Hepatocyte (in vitro differentiated cells): Measurements from ENCODE around the gene DCAF8L2.

Experiments
- EZH2 ChIP-seq: fragments of 200-600 bp; sonication (generic); IDR thresholded peaks from 2 replicates; pipeline ENCODE4 v1.6.1; 2016; ENCODE audit warnings: antibody characterized with exemption, mild to moderate bottlenecking, borderline replicate concordance
- EZH2phosphoT487 ChIP-seq: fragments of 200-600 bp; sonication (generic); IDR thresholded peaks from one replicate; pipeline ENCODE4 v1.6.1; 2018; ENCODE audit warnings: antibody characterized with exemption, mild to moderate bottlenecking, low read depth, moderate library complexity; ENCODE audit not compliant: unreplicated experiment, severe bottlenecking
- TF ChIP-seq, protein P1 (sequence below): fragments of 200-600 bp; sonication (generic); IDR thresholded peaks from 2 replicates; pipeline ENCODE4 v1.5.1; 2016; ENCODE audit warnings: antibody characterized with exemption, mild to moderate bottlenecking; ENCODE audit not compliant: poor library complexity

DNA sequence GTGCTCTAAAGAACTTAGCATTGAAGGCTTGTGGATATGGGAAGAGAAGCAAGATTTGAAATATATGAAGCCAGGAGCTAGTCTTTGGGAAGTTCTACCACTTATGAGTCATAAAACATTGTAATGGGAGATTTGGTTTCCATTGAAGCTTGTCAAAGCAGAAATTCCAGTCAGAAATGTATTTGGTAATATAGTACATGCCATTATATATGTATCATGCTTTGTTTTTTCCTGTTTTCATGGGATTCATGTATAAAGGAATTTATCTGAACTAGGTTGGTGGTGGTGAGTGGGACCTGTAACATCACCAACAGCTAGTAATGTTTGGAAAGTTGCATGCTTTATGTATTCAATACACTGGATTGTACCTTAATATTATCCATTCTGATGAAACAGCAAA lies 14.6 kb upstream of the DCAF8L2 start:
- TF ChIP-seq, protein P1, sequence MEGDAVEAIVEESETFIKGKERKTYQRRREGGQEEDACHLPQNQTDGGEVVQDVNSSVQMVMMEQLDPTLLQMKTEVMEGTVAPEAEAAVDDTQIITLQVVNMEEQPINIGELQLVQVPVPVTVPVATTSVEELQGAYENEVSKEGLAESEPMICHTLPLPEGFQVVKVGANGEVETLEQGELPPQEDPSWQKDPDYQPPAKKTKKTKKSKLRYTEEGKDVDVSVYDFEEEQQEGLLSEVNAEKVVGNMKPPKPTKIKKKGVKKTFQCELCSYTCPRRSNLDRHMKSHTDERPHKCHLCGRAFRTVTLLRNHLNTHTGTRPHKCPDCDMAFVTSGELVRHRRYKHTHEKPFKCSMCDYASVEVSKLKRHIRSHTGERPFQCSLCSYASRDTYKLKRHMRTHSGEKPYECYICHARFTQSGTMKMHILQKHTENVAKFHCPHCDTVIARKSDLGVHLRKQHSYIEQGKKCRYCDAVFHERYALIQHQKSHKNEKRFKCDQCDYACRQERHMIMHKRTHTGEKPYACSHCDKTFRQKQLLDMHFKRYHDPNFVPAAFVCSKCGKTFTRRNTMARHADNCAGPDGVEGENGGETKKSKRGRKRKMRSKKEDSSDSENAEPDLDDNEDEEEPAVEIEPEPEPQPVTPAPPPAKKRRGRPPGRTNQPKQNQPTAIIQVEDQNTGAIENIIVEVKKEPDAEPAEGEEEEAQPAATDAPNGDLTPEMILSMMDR = no peak
- TF ChIP-seq EZH2phosphoT487 (no peak), EZH2 (no peak)
